Measurements from ENCODE around the gene CHCT1. TPM values are rescaled to one million over a fixed set of nuclear protein-coding genes. Genes with fewer than 3 reads are reported as not detected.

CHCT1 gene
- total RNA-seq, 1 donor from 2014 or later: not detected

DNA sequence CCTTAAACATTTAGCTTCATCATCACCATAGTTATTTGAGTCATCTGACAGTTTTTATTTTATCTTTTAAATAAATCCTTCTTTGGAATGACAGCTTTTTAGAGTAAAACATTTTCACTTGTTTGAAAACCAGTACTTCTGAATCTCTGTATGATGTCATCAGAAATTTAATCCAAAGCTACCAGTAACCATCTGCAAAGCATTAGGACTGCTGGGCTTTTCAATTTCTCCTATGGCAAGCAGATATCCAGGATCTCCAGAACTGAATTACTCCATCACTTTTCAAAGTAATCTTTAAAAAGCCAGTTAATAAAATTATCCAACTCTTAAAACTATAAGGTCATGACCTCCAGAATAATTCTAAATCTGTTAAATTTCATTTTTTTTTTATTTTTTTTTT is 51.5 kb downstream of the CHCT1 start:
- ATAC-seq (no peak), DNase-seq (ENCODE audit: low spot score) (no peak)
- intact Hi-C loops (cut with DNase I): no loop called here

Other genes with a start within 250 kb of the CHCT1 start
- 90.1 TPM for gene USP32, start 30.4 kb upstream of the CHCT1 start, total RNA-seq
- 63.2 TPM for gene APPBP2, start 103.8 kb downstream of the CHCT1 start, total RNA-seq
- 18.9 TPM for gene PPM1D, start 177.7 kb downstream of the CHCT1 start, total RNA-seq